ENCODE measurements around the gene PEF1. TPM values are rescaled to one million over a fixed set of nuclear protein-coding genes. Genes with fewer than 3 reads are reported as not detected.

The PEF1 gene
- total and polyA plus RNA-seq, 2 of the 8 experiments (the other 6 are each of a cell fraction or from before 2014, with no cell fraction given): 35.2 to 69.2 TPM

- ChIA-PET CTCF (ENCODE audit: partially characterized antibody) (interaction anchor here (0.6 to 2.2 kb wide), 3 partner anchors 10 to 53 kb away, joined by 3 to 7 read pairs (median 3); no protein-coding TSS in a partner anchor), POLR2A (ENCODE audit: partially characterized antibody) (no interaction called here)
- H2BK5ac ChIP-seq (ENCODE audit: low read depth, low read length): no peak overlapping the region
- H2BK15ac ChIP-seq (ENCODE audit: low read length): no peak overlapping the region
- TF ChIP-seq RNF2 (IDR thresholded peaks at IDR 0.05; ENCODE audit: borderline replicate concordance, low read depth, low read length, missing control alignments, poor library complexity, severe bottlenecking): no peak
- TF ChIP-seq, protein P1, sequence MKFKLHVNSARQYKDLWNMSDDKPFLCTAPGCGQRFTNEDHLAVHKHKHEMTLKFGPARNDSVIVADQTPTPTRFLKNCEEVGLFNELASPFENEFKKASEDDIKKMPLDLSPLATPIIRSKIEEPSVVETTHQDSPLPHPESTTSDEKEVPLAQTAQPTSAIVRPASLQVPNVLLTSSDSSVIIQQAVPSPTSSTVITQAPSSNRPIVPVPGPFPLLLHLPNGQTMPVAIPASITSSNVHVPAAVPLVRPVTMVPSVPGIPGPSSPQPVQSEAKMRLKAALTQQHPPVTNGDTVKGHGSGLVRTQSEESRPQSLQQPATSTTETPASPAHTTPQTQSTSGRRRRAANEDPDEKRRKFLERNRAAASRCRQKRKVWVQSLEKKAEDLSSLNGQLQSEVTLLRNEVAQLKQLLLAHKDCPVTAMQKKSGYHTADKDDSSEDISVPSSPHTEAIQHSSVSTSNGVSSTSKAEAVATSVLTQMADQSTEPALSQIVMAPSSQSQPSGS (IDR thresholded peaks at IDR 0.05; ENCODE audit: low read length): no peak
- TF ChIP-seq CHD2 (IDR thresholded peaks at IDR 0.05; ENCODE audit: low read length): no peak
- no peak for TF ChIP-seq SAP30 (IDR thresholded peaks at IDR 0.05; ENCODE audit: insufficient read depth, insufficient replicate concordance, low read length)
- TF ChIP-seq RXRA (IDR thresholded peaks at IDR 0.05; ENCODE audit: insufficient read depth, low read depth, low read length): no peak
- peaks cover 6 to 22% (median 16%) of the 10 kb centered on the region in 4 experiments for H3K27me3 ChIP-seq (replicated peaks in 1 of 4; ENCODE audit: control insufficient read depth in 3 of 4, extremely low read depth in 1 of 4, insufficient read depth in 3 of 4, low read length in 3 of 4)
- no peaks in the 10 kb centered on the region for H3K79me2 ChIP-seq (ENCODE audit: control insufficient read depth in 1 of 2, insufficient read depth in 2 of 2, low read length in 2 of 2)
- no peak overlapping the region for H2BK120ac ChIP-seq (replicated peaks; ENCODE audit: low read depth, low read length)
- no peak overlapping the region for H4K91ac ChIP-seq (replicated peaks; ENCODE audit: insufficient read length, low read length)
- peak overlapping the region; percentile 45; the same call in 1 of the 2 replicates for H2AK5ac ChIP-seq (ENCODE audit: low read depth, low read length)
- no peak overlapping the region for H3K18ac ChIP-seq (ENCODE audit: extremely low read depth, low read length)
- no peak overlapping the region for H4K8ac ChIP-seq (ENCODE audit: extremely low read depth, insufficient read depth, low read length)
- H2BK20ac ChIP-seq (ENCODE audit: low read length): no peak overlapping the region
- no peak overlapping the region for H3K4me2 ChIP-seq (ENCODE audit: insufficient read depth in 1 of 2, low read depth in 2 of 2, low read length in 2 of 2)
- peaks cover 2 to 11% (median 7%) of the 10 kb centered on the region in 4 experiments; a peak in 5 of 7 replicates for H3K4me1 ChIP-seq (replicated peaks in 1 of 4; ENCODE audit: control insufficient read depth in 3 of 4, insufficient read depth in 4 of 4, low read length in 3 of 4)
- H4K20me1 ChIP-seq (replicated peaks in 1 of 2; ENCODE audit: control insufficient read depth in 1 of 2, insufficient read depth in 2 of 2, low read length in 2 of 2): no peaks in the 10 kb centered on the region
- DNase-seq (ENCODE audit: low read depth in 1 of 2, low spot score in 2 of 2) (no peak), FAIRE-seq (no peak)
- peaks cover 8% of the 10 kb centered on the region; the same call in 1 of the 2 replicates for H3K23me2 ChIP-seq (ENCODE audit: low read depth, low read length)
- 0 out of 2 replicates have a peak overlapping the region, but pooled peaks have one; percentile 33 for H2BK12ac ChIP-seq (ENCODE audit: low read depth, low read length)
- H3K14ac ChIP-seq (ENCODE audit: insufficient read length): no peak overlapping the region
- H3K9ac ChIP-seq (replicated peaks in 1 of 4; ENCODE audit: extremely low read depth in 1 of 4, low read depth in 3 of 4, low read length in 3 of 4): no peak overlapping the region
- no peak overlapping the region for H4K5ac ChIP-seq (ENCODE audit: insufficient read length, low read depth, low read length)
- no peak overlapping the region for H2AFZ ChIP-seq (ENCODE audit: low read length)
- H3K4ac ChIP-seq (replicated peaks; ENCODE audit: insufficient read length, low read depth, low read length): no peak overlapping the region
- H3K79me1 ChIP-seq (ENCODE audit: low read depth, low read length): no peaks in the 10 kb centered on the region
- no peaks in the 10 kb centered on the region for H3K36me3 ChIP-seq (ENCODE audit: control insufficient read depth in 2 of 4, insufficient read depth in 4 of 4, low read length in 3 of 4)
- H3K23ac ChIP-seq (ENCODE audit: insufficient read length): no peak overlapping the region
- no peak overlapping the region for H3K27ac ChIP-seq (ENCODE audit: low read depth, low read length)
- H3K4me3 ChIP-seq (ENCODE audit: extremely low read depth in 1 of 4, insufficient read depth in 2 of 4, low read depth in 3 of 4, low read length in 4 of 4): no peak overlapping the region
- 86% methylated on average over 6 of the region's 6 CpGs; no CpG with 5 or more reads in 1 of the 2 experiments for WGBS, 2 experiments (ENCODE audit: extremely low coverage in 1 of 2, insufficient coverage in 1 of 2, insufficient read length in 1 of 2, insufficient replicate concordance in 2 of 2, low coverage in 1 of 2, low lambda C conversion rate in 2 of 2, missing lambda C conversion rate in 1 of 2)
- H3K56ac ChIP-seq (replicated peaks; ENCODE audit: insufficient read length, low read depth, low read length): no peak overlapping the region
- H3K9me3 ChIP-seq (ENCODE audit: insufficient read depth in 2 of 2, low read depth in 1 of 2, low read length in 1 of 2): no peaks in the 10 kb centered on the region
These were observed 29.3 kb downstream of the PEF1 start for GRCh38 chr1:31615414-31615813.
